Colonic mucosa (tissue), 4 donors: ENCODE results near the gene NNMT. TPM values are rescaled to one million over a fixed set of nuclear protein-coding genes. Genes with fewer than 3 reads are reported as not detected.

Source experiments
- DNase-seq: peaks from one replicate; pipeline ENCODE4 v3.0.0-alpha.2; 2020
- H3K27ac ChIP-seq: fragments of 200-600 bp; one replicate; pipeline ENCODE4 v1.8.0; 2021
- H3K27me3 ChIP-seq: fragments of 200-600 bp; one replicate; pipeline ENCODE4 v1.8.0; 2021
- H3K36me3 ChIP-seq: fragments of 200-600 bp; one replicate; pipeline ENCODE4 v1.8.0; 2021
- H3K4me1 ChIP-seq: fragments of 200-600 bp; one replicate; pipeline ENCODE4 v1.8.0; 2021; ENCODE audit warnings: mild to moderate bottlenecking
- H3K4me3 ChIP-seq: fragments of 200-600 bp; one replicate; pipeline ENCODE4 v1.8.0; 2021
- H3K9ac ChIP-seq, 2 donors: one replicate each; pipeline ENCODE4 v1.7.0; 2013; ENCODE audit warnings: control low read depth in 2 of 2, low read depth in 2 of 2, low read length in 2 of 2
- H3K9me3 ChIP-seq: fragments of 200-600 bp; one replicate; pipeline ENCODE4 v1.8.0; 2021
- intact Hi-C: fragments of 100-400 bp; cut with DNase I; formaldehyde crosslinking; loops from one replicate; pipeline ENCODE4 v1.14.1; 2022
- total RNA-seq, 2 donors: library from RNA; stranded (reverse); fragmentation: NEBNext Ultra II Directional in 1 of 2; extraction: Animal tissue kit (Norgen Biotek cat#: 25700) in 1 of 2; gene quantifications; one replicate each; pipeline ENCODE4 v1.2.1, GENCODE V29; 2021
- TF ChIP-seq, protein P1 (sequence below): fragments of 200-600 bp; IDR thresholded peaks from one replicate; pipeline ENCODE4 v1.8.0; 2022; ENCODE audit warnings: antibody characterized with exemption, mild to moderate bottlenecking
- donor health status: healthy.
- donor health status: DM: no; HTN: no; CAD: no.
- donor health status: DM: no; HTN: no; CAD: no.

The NNMT gene
- total RNA-seq, 2 donors from 2014 or later: 13.7 to 41.3 TPM

DNA sequence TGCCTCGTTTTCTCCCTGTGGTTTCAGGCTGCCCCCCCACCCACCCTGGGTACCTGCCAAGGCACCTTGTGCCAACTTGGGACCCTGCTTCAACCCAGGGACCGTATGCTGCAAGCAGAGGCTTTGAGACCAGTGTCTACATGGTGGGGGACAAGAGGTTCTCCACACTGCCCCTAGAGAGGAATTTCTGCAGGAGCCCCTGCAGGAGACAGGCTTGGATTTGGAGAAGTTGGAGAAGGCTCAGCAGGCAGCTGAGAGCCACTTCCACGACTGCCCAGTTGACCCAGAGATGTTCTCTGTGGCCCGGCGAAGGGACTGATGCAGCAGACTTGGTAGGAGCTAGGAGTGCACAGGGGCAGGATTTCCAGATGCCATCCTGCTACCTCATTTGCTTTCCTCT lies 20.1 kb upstream of the NNMT start:
- intact Hi-C loops: loop anchor here (5.0 kb wide), 1 partner anchor 486 kb away; no protein-coding TSS in a partner anchor
- H3K4me1 ChIP-seq: no peaks in the 10 kb centered on the region
- no peak for DNase-seq
- H3K9me3 ChIP-seq: no peaks in the 10 kb centered on the region
- TF ChIP-seq, protein P1, sequence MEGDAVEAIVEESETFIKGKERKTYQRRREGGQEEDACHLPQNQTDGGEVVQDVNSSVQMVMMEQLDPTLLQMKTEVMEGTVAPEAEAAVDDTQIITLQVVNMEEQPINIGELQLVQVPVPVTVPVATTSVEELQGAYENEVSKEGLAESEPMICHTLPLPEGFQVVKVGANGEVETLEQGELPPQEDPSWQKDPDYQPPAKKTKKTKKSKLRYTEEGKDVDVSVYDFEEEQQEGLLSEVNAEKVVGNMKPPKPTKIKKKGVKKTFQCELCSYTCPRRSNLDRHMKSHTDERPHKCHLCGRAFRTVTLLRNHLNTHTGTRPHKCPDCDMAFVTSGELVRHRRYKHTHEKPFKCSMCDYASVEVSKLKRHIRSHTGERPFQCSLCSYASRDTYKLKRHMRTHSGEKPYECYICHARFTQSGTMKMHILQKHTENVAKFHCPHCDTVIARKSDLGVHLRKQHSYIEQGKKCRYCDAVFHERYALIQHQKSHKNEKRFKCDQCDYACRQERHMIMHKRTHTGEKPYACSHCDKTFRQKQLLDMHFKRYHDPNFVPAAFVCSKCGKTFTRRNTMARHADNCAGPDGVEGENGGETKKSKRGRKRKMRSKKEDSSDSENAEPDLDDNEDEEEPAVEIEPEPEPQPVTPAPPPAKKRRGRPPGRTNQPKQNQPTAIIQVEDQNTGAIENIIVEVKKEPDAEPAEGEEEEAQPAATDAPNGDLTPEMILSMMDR: no peak
- no peaks in the 10 kb centered on the region for H3K27me3 ChIP-seq
- no peak overlapping the region for H3K27ac ChIP-seq
- H3K36me3 ChIP-seq: no peaks in the 10 kb centered on the region
- no peak overlapping the region for H3K4me3 ChIP-seq
- no peak overlapping the region for H3K9ac ChIP-seq

- no peaks in the 10 kb centered on the region for H3K36me3 ChIP-seq
- no peak overlapping the region for H3K4me3 ChIP-seq
- TF ChIP-seq, protein P1: no peak
- H3K27ac ChIP-seq: no peak overlapping the region
- H3K27me3 ChIP-seq: no peaks in the 10 kb centered on the region
- H3K4me1 ChIP-seq: no peaks in the 10 kb centered on the region
- no peak overlapping the region for H3K9ac ChIP-seq
- intact Hi-C loops: loop anchor here (5.0 kb wide), 1 partner anchor 485 kb away; no protein-coding TSS in a partner anchor
- DNase-seq: no peak
- H3K9me3 ChIP-seq: no peaks in the 10 kb centered on the region
These were observed 18.4 kb upstream of the NNMT start for GRCh38 chr11:114277637-114278341.

DNA sequence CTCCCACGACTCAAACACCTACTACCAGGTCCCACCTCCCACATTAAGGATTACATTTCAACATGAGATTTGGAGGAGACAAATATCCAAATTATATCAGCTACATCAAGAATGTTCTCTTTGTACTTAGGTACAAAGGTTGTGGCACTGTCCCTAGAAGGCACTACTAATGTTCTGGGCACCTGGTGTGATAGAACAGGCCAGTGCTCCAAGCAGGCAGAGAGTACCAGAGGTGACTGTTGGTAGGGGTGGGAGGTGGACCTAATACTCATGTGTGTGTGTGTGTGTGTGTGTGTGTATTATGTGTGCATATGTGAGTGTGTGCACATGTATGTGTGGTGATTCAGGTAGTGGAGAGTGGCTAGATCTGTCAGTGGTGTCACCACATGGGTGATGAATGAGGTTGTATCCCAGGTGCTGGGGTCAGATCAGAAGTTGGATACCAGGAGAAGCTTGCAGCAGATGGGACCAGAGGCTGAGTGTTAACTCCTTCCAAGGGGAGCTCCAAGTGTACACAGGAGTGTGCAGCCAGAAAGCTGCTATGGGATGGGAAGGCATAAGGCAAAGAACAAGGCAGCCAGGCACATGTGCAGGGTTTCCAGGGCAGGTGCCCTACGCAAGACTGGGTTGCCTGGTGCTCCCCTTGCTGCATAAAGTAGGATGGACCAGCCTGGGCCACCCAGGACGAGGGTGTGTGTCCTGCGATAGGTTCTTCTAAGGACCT lies 17.7 kb upstream of the NNMT start:
- no peaks in the 10 kb centered on the region for H3K36me3 ChIP-seq
- no peak for DNase-seq
- no peaks in the 10 kb centered on the region for H3K4me1 ChIP-seq
- no peak overlapping the region for H3K27ac ChIP-seq
- no peak overlapping the region for H3K9ac ChIP-seq
- no peaks in the 10 kb centered on the region for H3K9me3 ChIP-seq
- H3K27me3 ChIP-seq: no peaks in the 10 kb centered on the region
- intact Hi-C loops: loop anchor here (5.0 kb wide), 1 partner anchor 484 kb away; no protein-coding TSS in a partner anchor
- H3K4me3 ChIP-seq: no peak overlapping the region
- TF ChIP-seq, protein P1: no peak

GRCh38 chr11:114279792-114280546 lies 16.2 kb upstream of the NNMT start:
- Histone ChIP-seq H3K27me3 (no peaks in the 10 kb centered on the region), H3K36me3 (no peaks in the 10 kb centered on the region), H3K4me1 (no peaks in the 10 kb centered on the region), H3K9ac (no peak overlapping the region), H3K9me3 (no peaks in the 10 kb centered on the region), H3K27ac (no peak overlapping the region), H3K4me3 (no peak overlapping the region)
- DNase-seq: no peak
- TF ChIP-seq, protein P1: no peak
- intact Hi-C loops: loop anchor here (5.0 kb wide), 1 partner anchor 482 kb away; no protein-coding TSS in a partner anchor

- Histone ChIP-seq H3K9ac (no peak overlapping the region), H3K4me1 (no peaks in the 10 kb centered on the region), H3K36me3 (no peaks in the 10 kb centered on the region), H3K4me3 (no peak overlapping the region), H3K9me3 (no peaks in the 10 kb centered on the region), H3K27me3 (no peaks in the 10 kb centered on the region), H3K27ac (no peak overlapping the region)
- intact Hi-C loops: no loop called here
- DNase-seq: peak; percentile 59
- TF ChIP-seq, protein P1: peak; percentile 42
These were observed 15.5 kb upstream of the NNMT start for GRCh38 chr11:114280696-114281095.
